PC-3 (cell line): ENCODE results near the gene FLG2. TPM values are rescaled to one million over a fixed set of nuclear protein-coding genes. Genes with fewer than 3 reads are reported as not detected.

ENCODE experiments used
- ATAC-seq: fragments of 200-7000 bp; cut with Tn5 transposase; 2 replicates; pipeline ENCODE4 v1.9.1; 2020; ENCODE audit warnings: mild to moderate bottlenecking, moderate library complexity
- BruUV-seq: library from RNA; stranded (reverse); fragments of 400-500 nt; replicated peaks from 2 replicates; lab custom pipeline; 2021; lab: Mats Ljungman, UMichigan
- CTCF ChIA-PET: fragments of 300-600 bp; sonication (Branson Sonifier 250); formaldehyde crosslinking; loops from one replicate; lab custom pipeline; 2022; ENCODE audit warnings: antibody characterized with exemption; lab: Charles Lee
- POLR2A ChIA-PET: fragments of 300-600 bp; sonication (Branson Sonifier 250); formaldehyde crosslinking; loops from one replicate; lab custom pipeline; 2022; ENCODE audit warnings: antibody characterized with exemption; ENCODE audit not compliant: unreplicated experiment; lab: Charles Lee
- DNase-seq: peaks from one replicate; pipeline ENCODE4 v3.0.0-alpha.2; 2015
- H2AFZ ChIP-seq: fragments of 300-600 bp; sonication (generic); 2 replicates; pipeline ENCODE4 v1.6.0; 2016; ENCODE audit warnings: antibody characterized with exemption, low read length
- H3F3A ChIP-seq: fragments of 300-600 bp; sonication (generic); one replicate; pipeline ENCODE4 v1.6.0; 2017; ENCODE audit warnings: antibody characterized with exemption, low read length, control low read depth, mild to moderate bottlenecking; ENCODE audit not compliant: unreplicated experiment
- H3K27ac ChIP-seq: fragments of 300-600 bp; sonication (generic); 2 replicates; pipeline ENCODE4 v1.5.1; 2016; ENCODE audit warnings: mild to moderate bottlenecking, low read length
- H3K27me3 ChIP-seq: fragments of 300-600 bp; sonication (generic); 2 replicates; pipeline ENCODE4 v1.6.1; 2016; ENCODE audit warnings: low read length, mixed read lengths
- H3K36me3 ChIP-seq: fragments of 300-600 bp; sonication (generic); 2 replicates; pipeline ENCODE4 v1.6.1; 2016; ENCODE audit warnings: low read depth, mixed run types, low read length, mixed read lengths
- H3K4me1 ChIP-seq: fragments of 300-600 bp; sonication (generic); 2 replicates; pipeline ENCODE4 v1.5.1; 2016; ENCODE audit warnings: low read length; ENCODE audit not compliant: insufficient read depth
- H3K4me2 ChIP-seq: fragments of 300-600 bp; sonication (generic); 2 replicates; pipeline ENCODE4 v1.6.0; 2016; ENCODE audit warnings: low read length
- H3K4me3 ChIP-seq: fragments of 300-600 bp; sonication (generic); 2 replicates; pipeline ENCODE4 v1.5.1; 2016; ENCODE audit warnings: mild to moderate bottlenecking, low read length, mixed read lengths
- H3K79me2 ChIP-seq: fragments of 300-600 bp; sonication (generic); 2 replicates; pipeline ENCODE4 v1.6.1; 2017; ENCODE audit warnings: low read length, mixed read lengths
- H3K9ac ChIP-seq: fragments of 300-600 bp; sonication (generic); 2 replicates; pipeline ENCODE4 v1.6.0; 2016; ENCODE audit warnings: mild to moderate bottlenecking, low read length
- H3K9me2 ChIP-seq: fragments of 300-600 bp; sonication (generic); replicated peaks from 2 replicates; pipeline ENCODE4 v1.6.1; 2016; ENCODE audit warnings: mixed run types, low read length, mixed read lengths
- H3K9me3 ChIP-seq: fragments of 300-600 bp; sonication (generic); 2 replicates; pipeline ENCODE4 v1.6.1; 2016; ENCODE audit warnings: low read length, mixed read lengths
- H4K20me1 ChIP-seq: fragments of 300-600 bp; sonication (generic); 2 replicates; pipeline ENCODE4 v1.6.1; 2016; ENCODE audit warnings: low read length, mixed read lengths
- EZH2 ChIP-seq: fragments of 300-600 bp; sonication (generic); IDR thresholded peaks from one replicate; pipeline ENCODE4 v1.6.1; 2017; ENCODE audit warnings: antibody characterized with exemption, mild to moderate bottlenecking, low read length; ENCODE audit not compliant: unreplicated experiment
- EZH2phosphoT487 ChIP-seq: fragments of 300-600 bp; sonication (generic); IDR thresholded peaks from 2 replicates; pipeline ENCODE4 v1.6.1; 2018; ENCODE audit warnings: mild to moderate bottlenecking, antibody characterized with exemption, low read length, borderline replicate concordance
- intact Hi-C: fragments of 100-400 bp; cut with micrococcal nuclease; formaldehyde crosslinking; loops from 2 replicates; pipeline ENCODE4 v1.9.0; 2023
- total RNA-seq: library from RNA; depleted of rRNA; stranded (reverse); fragments of >200 nt; gene quantifications from 2 replicates; pipeline ENCODE4 v1.2.3, GENCODE V29; 2014
- TF ChIP-seq, protein P1 (sequence below): fragments of 300-600 bp; sonication (generic); conservative IDR thresholded peaks from 2 replicates; pipeline ENCODE4 v1.5.1; 2017; ENCODE audit warnings: antibody characterized with exemption, low read depth, mild to moderate bottlenecking, low read length

Gene FLG2
- total RNA-seq, 1 experiment from 2014 or later: not detected

DNA sequence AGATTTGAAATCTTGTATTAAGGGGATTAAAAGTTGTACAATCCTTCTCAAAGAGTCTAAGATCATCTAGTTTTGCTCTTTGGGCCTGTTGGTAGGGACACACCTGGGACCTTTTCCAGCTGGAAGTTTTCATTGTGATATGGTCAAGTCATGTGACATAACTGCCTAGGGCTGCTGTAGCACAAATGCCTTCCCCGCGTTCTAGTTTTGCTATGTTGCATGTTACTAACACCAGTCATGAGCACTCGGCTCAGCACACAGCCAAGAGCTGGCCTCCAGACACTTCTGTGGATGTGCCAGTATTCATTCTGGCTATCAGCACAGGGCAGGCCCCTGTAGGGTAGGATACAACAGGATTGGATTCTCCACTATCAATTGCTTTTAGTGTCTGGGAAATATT is 14.6 kb upstream of the FLG2 start:
- POLR2A ChIA-PET: no interaction called here
- no peak overlapping the region for H3K9ac ChIP-seq
- TF ChIP-seq, protein P1, sequence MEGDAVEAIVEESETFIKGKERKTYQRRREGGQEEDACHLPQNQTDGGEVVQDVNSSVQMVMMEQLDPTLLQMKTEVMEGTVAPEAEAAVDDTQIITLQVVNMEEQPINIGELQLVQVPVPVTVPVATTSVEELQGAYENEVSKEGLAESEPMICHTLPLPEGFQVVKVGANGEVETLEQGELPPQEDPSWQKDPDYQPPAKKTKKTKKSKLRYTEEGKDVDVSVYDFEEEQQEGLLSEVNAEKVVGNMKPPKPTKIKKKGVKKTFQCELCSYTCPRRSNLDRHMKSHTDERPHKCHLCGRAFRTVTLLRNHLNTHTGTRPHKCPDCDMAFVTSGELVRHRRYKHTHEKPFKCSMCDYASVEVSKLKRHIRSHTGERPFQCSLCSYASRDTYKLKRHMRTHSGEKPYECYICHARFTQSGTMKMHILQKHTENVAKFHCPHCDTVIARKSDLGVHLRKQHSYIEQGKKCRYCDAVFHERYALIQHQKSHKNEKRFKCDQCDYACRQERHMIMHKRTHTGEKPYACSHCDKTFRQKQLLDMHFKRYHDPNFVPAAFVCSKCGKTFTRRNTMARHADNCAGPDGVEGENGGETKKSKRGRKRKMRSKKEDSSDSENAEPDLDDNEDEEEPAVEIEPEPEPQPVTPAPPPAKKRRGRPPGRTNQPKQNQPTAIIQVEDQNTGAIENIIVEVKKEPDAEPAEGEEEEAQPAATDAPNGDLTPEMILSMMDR: no peak
- TF ChIP-seq EZH2: no peak
- no peak for TF ChIP-seq EZH2phosphoT487
- H3K36me3 ChIP-seq: no peaks in the 10 kb centered on the region
- CTCF ChIA-PET: no interaction called here
- no peaks in the 10 kb centered on the region for H3K79me2 ChIP-seq
- ATAC-seq (no peak), DNase-seq (no peak)
- no peaks in the 10 kb centered on the region for H3F3A ChIP-seq
- H4K20me1 ChIP-seq: no peaks in the 10 kb centered on the region
- H3K9me2 ChIP-seq: no peaks in the 10 kb centered on the region
- H3K4me3 ChIP-seq: no peak overlapping the region
- peaks cover 36% of the 10 kb centered on the region for H3K27me3 ChIP-seq
- no TSS peak for BruUV-seq
- H3K4me1 ChIP-seq: no peaks in the 10 kb centered on the region
- intact Hi-C loops: no loop called here
- no peak overlapping the region for H2AFZ ChIP-seq
- H3K9me3 ChIP-seq: no peaks in the 10 kb centered on the region
- no peak overlapping the region for H3K27ac ChIP-seq
- no peak overlapping the region for H3K4me2 ChIP-seq

DNA sequence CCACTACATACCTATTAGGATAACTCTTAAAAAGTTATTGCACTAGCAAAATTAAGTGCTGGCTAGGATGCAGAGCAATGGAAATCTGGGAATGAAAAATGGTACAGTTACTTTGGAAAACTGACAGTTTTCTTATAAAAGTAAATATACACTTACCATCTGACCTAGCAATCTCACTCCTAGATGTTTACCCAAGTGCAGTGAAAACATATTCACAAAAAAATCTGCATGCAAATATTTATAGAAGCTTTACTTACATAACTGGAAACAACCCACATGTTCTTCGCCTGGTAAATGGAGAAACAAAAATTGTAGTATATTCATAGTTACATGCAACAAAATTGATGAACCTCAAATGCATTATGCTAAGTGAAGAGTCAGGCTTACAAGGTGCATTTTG is 12.9 kb upstream of the FLG2 start:
- TF ChIP-seq EZH2 (no peak), EZH2phosphoT487 (no peak)
- TF ChIP-seq, protein P1: no peak
- no peaks in the 10 kb centered on the region for H3K36me3 ChIP-seq
- ChIA-PET POLR2A (no interaction called here), CTCF (no interaction called here)
- BruUV-seq: no TSS peak
- H3K27ac ChIP-seq: no peak overlapping the region
- no peak overlapping the region for H3K4me3 ChIP-seq
- H3K79me2 ChIP-seq: no peaks in the 10 kb centered on the region
- H3K4me1 ChIP-seq: no peaks in the 10 kb centered on the region
- intact Hi-C loops: no loop called here
- H3K27me3 ChIP-seq: peaks cover 18% of the 10 kb centered on the region
- no peaks in the 10 kb centered on the region for H4K20me1 ChIP-seq
- H3F3A ChIP-seq: no peaks in the 10 kb centered on the region
- no peak overlapping the region for H3K9ac ChIP-seq
- no peak overlapping the region for H2AFZ ChIP-seq
- no peak for DNase-seq
- no peaks in the 10 kb centered on the region for H3K9me2 ChIP-seq
- ATAC-seq: no peak
- H3K4me2 ChIP-seq: no peak overlapping the region
- no peaks in the 10 kb centered on the region for H3K9me3 ChIP-seq

DNA sequence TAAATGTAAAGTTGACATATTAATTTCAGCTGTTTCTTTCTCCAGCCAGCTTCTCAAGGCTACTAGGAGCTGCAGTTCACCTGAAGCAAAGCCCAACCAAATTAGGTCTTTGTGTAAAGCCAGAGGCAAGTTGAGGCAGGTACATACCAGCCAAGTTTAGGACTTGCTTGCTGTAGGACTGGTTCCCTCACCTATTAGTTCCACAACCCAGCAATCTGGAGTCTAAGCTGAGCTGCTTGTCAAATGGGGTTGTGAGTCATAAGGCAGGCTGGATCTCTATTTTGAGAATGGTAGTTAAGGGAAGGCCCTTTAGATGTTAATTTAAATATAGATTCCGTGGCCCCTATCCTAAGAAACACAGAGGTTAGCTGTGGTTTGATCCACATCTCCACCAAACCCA is 7.6 kb upstream of the FLG2 start:
- Histone ChIP-seq H3K9me2 (no peaks in the 10 kb centered on the region), H3K9me3 (no peaks in the 10 kb centered on the region), H4K20me1 (no peaks in the 10 kb centered on the region), H3K9ac (no peak overlapping the region), H3K79me2 (no peaks in the 10 kb centered on the region), H2AFZ (no peak overlapping the region), H3K4me1 (no peaks in the 10 kb centered on the region), H3K4me3 (no peak overlapping the region), H3K27me3 (peaks cover 9% of the 10 kb centered on the region; the same call in 1 of the 2 replicates), H3K4me2 (no peak overlapping the region), H3K36me3 (no peaks in the 10 kb centered on the region), H3K27ac (no peak overlapping the region), H3F3A (no peaks in the 10 kb centered on the region)
- intact Hi-C loops: no loop called here
- ChIA-PET POLR2A (no interaction called here), CTCF (no interaction called here)
- ATAC-seq (no peak), DNase-seq (no peak)
- TF ChIP-seq EZH2phosphoT487 (no peak), EZH2 (no peak)
- TF ChIP-seq, protein P1: no peak
- no TSS peak for BruUV-seq
